ENCODE results near the gene RNH1.

Gene RNH1

GRCh38 chr11:499201-500076 lies 7.6 kb downstream of the RNH1 start:
- DNase-seq (ENCODE audit: low spot score) = no peak

- peak; percentile 4 for DNase-seq (ENCODE audit: low spot score)
Measured at GRCh38 chr11:498297-499181, 8.5 kb downstream of the RNH1 start.

- no peak for DNase-seq (ENCODE audit: low spot score)
Measured at GRCh38 chr11:497565-498296, 9.3 kb downstream of the RNH1 start.

GRCh38 chr11:496834-497564 lies 10.0 kb downstream of the RNH1 start:
- DNase-seq (ENCODE audit: low spot score) = no peak

- peak; percentile 7 for DNase-seq (ENCODE audit: low spot score)
Measured at GRCh38 chr11:495537-495931, 11.5 kb downstream of the RNH1 start.

GRCh38 chr11:494761-495536 lies 12.1 kb downstream of the RNH1 start:
- peak; percentile 9 for DNase-seq (ENCODE audit: low spot score)

- peak; percentile 24 for DNase-seq (ENCODE audit: low spot score)
Measured at GRCh38 chr11:492427-493226, 14.4 kb downstream of the RNH1 start.

GRCh38 chr11:491358-491757 lies 15.7 kb downstream of the RNH1 start:
- no peak for DNase-seq (ENCODE audit: low spot score)

GRCh38 chr11:490930-491260 lies 16.1 kb downstream of the RNH1 start:
- DNase-seq (ENCODE audit: low spot score) = no peak

GRCh38 chr11:490186-490929 lies 16.7 kb downstream of the RNH1 start:
- no peak for DNase-seq (ENCODE audit: low spot score)

- DNase-seq (ENCODE audit: low spot score) = no peak
Measured at GRCh38 chr11:489610-490185, 17.3 kb downstream of the RNH1 start.

- no peak for DNase-seq (ENCODE audit: low spot score)
Measured at GRCh38 chr11:488992-489391, 18.1 kb downstream of the RNH1 start.

- DNase-seq (ENCODE audit: low spot score) = no peak
Measured at GRCh38 chr11:488579-488978, 18.5 kb downstream of the RNH1 start.

GRCh38 chr11:488062-488461 lies 19.0 kb downstream of the RNH1 start:
- DNase-seq (ENCODE audit: low spot score) = no peak

GRCh38 chr11:487571-488021 lies 19.4 kb downstream of the RNH1 start:
- peak; percentile 6 for DNase-seq (ENCODE audit: low spot score)

GRCh38 chr11:486189-486588 lies 20.9 kb downstream of the RNH1 start:
- DNase-seq (ENCODE audit: low spot score) = no peak

GRCh38 chr11:484616-485015 lies 22.4 kb downstream of the RNH1 start:
- no peak for DNase-seq (ENCODE audit: low spot score)

GRCh38 chr11:479311-479710 lies 27.7 kb downstream of the RNH1 start:
- DNase-seq (ENCODE audit: low spot score) = no peak
